PC-9 (cell line): ENCODE measurements around the gene ADGRD2.

ENCODE experiments used
- CTCF ChIP-seq: fragments of 200-600 bp; sonication (generic); conservative IDR thresholded peaks from 2 replicates; pipeline ENCODE4 v1.6.1; 2017; ENCODE audit warnings: mixed run types, antibody characterized with exemption, mild to moderate bottlenecking, moderate library complexity
- EZH2 ChIP-seq: fragments of 200-600 bp; sonication (generic); IDR thresholded peaks from 2 replicates; pipeline ENCODE4 v1.8.0; 2017; ENCODE audit warnings: antibody characterized with exemption, low read depth

GRCh38 chr9:124493794-124494479 is 43.7 kb downstream of the ADGRD2 start:
- TF ChIP-seq EZH2 (no peak), CTCF (no peak)
